Peyer's patch (tissue), 4 donors: ENCODE results near the gene BIRC7.

Experiments used
- CTCF ChIP-seq, 6 experiments: fragments of 450-650 bp in 4 of 6; fragments of 200-600 bp in 2 of 6; sonication (generic) in 1 of 6; IDR thresholded peaks; one replicate each; pipeline ENCODE4 v1.5.1; 2017 to 2019; ENCODE audit warnings: antibody characterized with exemption in 6 of 6, mild to moderate bottlenecking in 3 of 6, moderate library complexity in 1 of 6
- POLR2A ChIP-seq, 2 donors: fragments of 450-650 bp; IDR thresholded peaks; one replicate each; pipeline ENCODE4 v1.5.1; 2017; ENCODE audit warnings: antibody characterized with exemption in 2 of 2, mild to moderate bottlenecking in 2 of 2, moderate library complexity in 2 of 2

- TF ChIP-seq CTCF (IDR thresholded peaks at IDR 0.05) (no peak), POLR2A (IDR thresholded peaks at IDR 0.05) (no peak)
Observed at GRCh38 chr20:63254232-63254605, 18.5 kb downstream of the BIRC7 start, which contains the start of gene NKAIN4.
